ENCODE data around the gene ZNF585A.
"Not testable (repeated sequence)": the region's sequence is repeated elsewhere in the genome, so short reads cannot be mapped to it uniquely, and the experiment has no call there.

GRCh38 chr19:37186071-37186470 is 13.6 kb upstream of the ZNF585A start:
- not testable (repeated sequence) for TF ChIP-seq EP300, POLR2A (IDR thresholded peaks at IDR 0.05)
- TF ChIP-seq, protein P1, sequence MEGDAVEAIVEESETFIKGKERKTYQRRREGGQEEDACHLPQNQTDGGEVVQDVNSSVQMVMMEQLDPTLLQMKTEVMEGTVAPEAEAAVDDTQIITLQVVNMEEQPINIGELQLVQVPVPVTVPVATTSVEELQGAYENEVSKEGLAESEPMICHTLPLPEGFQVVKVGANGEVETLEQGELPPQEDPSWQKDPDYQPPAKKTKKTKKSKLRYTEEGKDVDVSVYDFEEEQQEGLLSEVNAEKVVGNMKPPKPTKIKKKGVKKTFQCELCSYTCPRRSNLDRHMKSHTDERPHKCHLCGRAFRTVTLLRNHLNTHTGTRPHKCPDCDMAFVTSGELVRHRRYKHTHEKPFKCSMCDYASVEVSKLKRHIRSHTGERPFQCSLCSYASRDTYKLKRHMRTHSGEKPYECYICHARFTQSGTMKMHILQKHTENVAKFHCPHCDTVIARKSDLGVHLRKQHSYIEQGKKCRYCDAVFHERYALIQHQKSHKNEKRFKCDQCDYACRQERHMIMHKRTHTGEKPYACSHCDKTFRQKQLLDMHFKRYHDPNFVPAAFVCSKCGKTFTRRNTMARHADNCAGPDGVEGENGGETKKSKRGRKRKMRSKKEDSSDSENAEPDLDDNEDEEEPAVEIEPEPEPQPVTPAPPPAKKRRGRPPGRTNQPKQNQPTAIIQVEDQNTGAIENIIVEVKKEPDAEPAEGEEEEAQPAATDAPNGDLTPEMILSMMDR (IDR thresholded peaks at IDR 0.05): not testable (repeated sequence)
